Activated CD4-positive, alpha-beta T cell treated with anti-CD3 and anti-CD28 coated beads for 48 hours (primary cell): ENCODE data around the gene ANO2.
A peak's percentile ranks its signal among the peaks of the same experiment; 100 is the strongest.
"Not testable (repeated sequence)": the region's sequence is repeated elsewhere in the genome, so short reads cannot be mapped to it uniquely, and the experiment has no call there.

ENCODE experiments used
- DNase-seq: peaks from one replicate; pipeline ENCODE4 v3.0.0-alpha.2; 2020

Gene ANO2

GRCh38 chr12:5914387-5915149 lies 30.5 kb downstream of the ANO2 start:
- DNase-seq: no peak

GRCh38 chr12:5913387-5913786 lies 31.7 kb downstream of the ANO2 start:
- no peak for DNase-seq

- DNase-seq: no peak
Measured at GRCh38 chr12:5912437-5913334, 32.4 kb downstream of the ANO2 start.

GRCh38 chr12:5912011-5912410 lies 33.0 kb downstream of the ANO2 start:
- no peak for DNase-seq

- DNase-seq: no peak
Measured at GRCh38 chr12:5910790-5911548, 34.1 kb downstream of the ANO2 start.

- no peak for DNase-seq
Measured at GRCh38 chr12:5909560-5909959, 35.5 kb downstream of the ANO2 start.

- no peak for DNase-seq
Measured at GRCh38 chr12:5908251-5908650, 36.8 kb downstream of the ANO2 start.

- DNase-seq: no peak
Measured at GRCh38 chr12:5907807-5908206, 37.3 kb downstream of the ANO2 start.

GRCh38 chr12:5905757-5906156 lies 39.3 kb downstream of the ANO2 start:
- DNase-seq: no peak

GRCh38 chr12:5904969-5905368 lies 40.1 kb downstream of the ANO2 start:
- no peak for DNase-seq

GRCh38 chr12:5904441-5904840 lies 40.6 kb downstream of the ANO2 start:
- DNase-seq: no peak

GRCh38 chr12:5902736-5903135 lies 42.3 kb downstream of the ANO2 start:
- DNase-seq: no peak

GRCh38 chr12:5901416-5901815 lies 43.6 kb downstream of the ANO2 start:
- DNase-seq: no peak

GRCh38 chr12:5900533-5901205 lies 44.4 kb downstream of the ANO2 start:
- no peak for DNase-seq

- DNase-seq: no peak
Measured at GRCh38 chr12:5900076-5900475, 45.0 kb downstream of the ANO2 start.

GRCh38 chr12:5899675-5900074 lies 45.4 kb downstream of the ANO2 start:
- DNase-seq: no peak

- no peak for DNase-seq
Measured at GRCh38 chr12:5898874-5899273, 46.2 kb downstream of the ANO2 start.

GRCh38 chr12:5889381-5890047 lies 55.5 kb downstream of the ANO2 start:
- DNase-seq: peak; percentile 68

- DNase-seq: no peak
Measured at GRCh38 chr12:5888816-5889315, 56.2 kb downstream of the ANO2 start.

- not testable (repeated sequence) for DNase-seq
Measured at GRCh38 chr12:5887819-5888218, 57.2 kb downstream of the ANO2 start.

GRCh38 chr12:5884866-5885265 lies 60.2 kb downstream of the ANO2 start:
- no peak for DNase-seq

GRCh38 chr12:5884285-5884684 lies 60.8 kb downstream of the ANO2 start:
- no peak for DNase-seq
